HepG2 (cell line): ENCODE data around the gene KLF16. TPM values are rescaled to one million over a fixed set of nuclear protein-coding genes. Genes with fewer than 3 reads are reported as not detected.

ENCODE experiments used
- CCAR2 ChIP-seq: fragments of 200-400 bp; formaldehyde crosslinking; optimal IDR thresholded peaks from 2 replicates; pipeline ENCODE3; 2018; ENCODE audit warnings: low read depth, mild to moderate bottlenecking, low read length, moderate library complexity
- DZIP1 ChIP-seq: sonication (generic); formaldehyde crosslinking; IDR thresholded peaks from 2 replicates; pipeline ENCODE4 v1.5.0; 2020; ENCODE audit warnings: mild to moderate bottlenecking, missing genetic modification reagents
- FOXC1 ChIP-seq: sonication (generic); formaldehyde crosslinking; IDR thresholded peaks from 2 replicates; pipeline ENCODE4 v1.8.0; 2022; ENCODE audit warnings: mild to moderate bottlenecking, missing genetic modification reagents, borderline replicate concordance
- MIER3 ChIP-seq: IDR thresholded peaks from 2 replicates; pipeline ENCODE4 v1.6.1; 2016; ENCODE audit warnings: missing compliant biosample characterization, borderline replicate concordance
- SIX1 ChIP-seq: sonication (generic); formaldehyde crosslinking; IDR thresholded peaks from 2 replicates; pipeline ENCODE4 v1.4.0; 2020; ENCODE audit warnings: missing genetic modification reagents, borderline replicate concordance
- TCF12 ChIP-seq, 2 experiments: fragments of 450-650 bp in 1 of 2; sonication (generic) in 1 of 2; formaldehyde crosslinking in 1 of 2; IDR thresholded peaks; 2 replicates each; pipeline versions ENCODE4 v1.6.1 to v1.8.0; 2017 to 2022; ENCODE audit warnings: antibody characterized with exemption in 1 of 2, mild to moderate bottlenecking in 1 of 2, missing genetic modification reagents in 1 of 2, moderate library complexity in 1 of 2
- THYN1 ChIP-seq: sonication (generic); formaldehyde crosslinking; IDR thresholded peaks from 2 replicates; pipeline ENCODE4 v1.8.1; 2023; ENCODE audit warnings: low read depth, mild to moderate bottlenecking, moderate library complexity, missing genetic modification reagents, borderline replicate concordance
- TSC22D2 ChIP-seq: sonication (generic); formaldehyde crosslinking; IDR thresholded peaks from 2 replicates; pipeline ENCODE4 v1.5.1; 2020; ENCODE audit warnings: missing genetic modification reagents, mild to moderate bottlenecking, borderline replicate concordance
- U2AF1 ChIP-seq: fragments of 200-400 bp; formaldehyde crosslinking; optimal IDR thresholded peaks from 2 replicates; pipeline ENCODE3; 2017; ENCODE audit warnings: mild to moderate bottlenecking, low read depth, low read length
- XRCC5 ChIP-seq: fragments of 200-400 bp; formaldehyde crosslinking; optimal IDR thresholded peaks from 2 replicates; pipeline ENCODE3; 2017; ENCODE audit warnings: mild to moderate bottlenecking, low read length
- ZKSCAN5 ChIP-seq: sonication (generic); formaldehyde crosslinking; IDR thresholded peaks from 2 replicates; pipeline ENCODE4 v1.5.1; 2020; ENCODE audit warnings: mild to moderate bottlenecking, missing genetic modification reagents
- ZNF333 ChIP-seq: sonication (generic); formaldehyde crosslinking; IDR thresholded peaks from 2 replicates; pipeline ENCODE4 v1.4.0; 2020; ENCODE audit warnings: mild to moderate bottlenecking, missing genetic modification reagents, borderline replicate concordance
- ZNF563 ChIP-seq: sonication (generic); formaldehyde crosslinking; IDR thresholded peaks from 2 replicates; pipeline ENCODE4 v1.8.0; 2022; ENCODE audit warnings: mild to moderate bottlenecking, moderate library complexity, missing genetic modification reagents
- ZNF646 ChIP-seq: sonication (generic); formaldehyde crosslinking; IDR thresholded peaks from 2 replicates; pipeline ENCODE4 v1.9.0; 2021; ENCODE audit warnings: mild to moderate bottlenecking, missing genetic modification reagents
- ZNF747 ChIP-seq: sonication (generic); formaldehyde crosslinking; IDR thresholded peaks from 2 replicates; pipeline ENCODE4 v1.8.1; 2023; ENCODE audit warnings: missing genetic modification reagents, mild to moderate bottlenecking, borderline replicate concordance
- ZNF761 ChIP-seq: sonication (generic); formaldehyde crosslinking; conservative IDR thresholded peaks from 2 replicates; pipeline ENCODE4 v1.4.0; 2020; ENCODE audit warnings: mild to moderate bottlenecking, missing genetic modification reagents
- polyA plus RNA-seq, 8 experiments: library from polyadenylated mRNA; depleted of rRNA in 3 of 8; stranded (reverse) in 7 of 8; unstranded in 1 of 8; fragments of >200 nt; fragmentation: Illumina TruSeq in 4 of 8; extraction: Trizol in 4 of 8; gene quantifications; 2 replicates each; pipeline versions ENCODE4 v1.2.1 to v1.2.3, GENCODE V29; 2011 to 2016; ENCODE audit warnings: low read depth in 4 of 8, missing spikeins in 1 of 8, mixed read lengths in 1 of 8; ENCODE audit not compliant: insufficient read depth in 1 of 8
- total RNA-seq, 5 experiments: library from RNA; depleted of rRNA; stranded (reverse); fragments of >200 nt; fragmentation: Illumina TruSeq; extraction: Trizol; gene quantifications; 2 replicates each; pipeline ENCODE4 v1.2.3, GENCODE V29; 2016; ENCODE audit warnings: low read depth in 1 of 5

The KLF16 gene
- total and polyA plus RNA-seq, 2 of the 13 experiments (the other 11 are each of a cell fraction or from before 2014, with no cell fraction given), result 3.5 to 6.7 TPM

GRCh38 chr19:1875646-1876495 lies 12.5 kb upstream of the KLF16 start (continued):
- TF ChIP-seq ZNF646, result 0 out of 2 replicates have a peak, but pooled peaks have one; percentile 34
- peak; percentile 81 for TF ChIP-seq MIER3 (CRISPR knock-in tag)
- peak; percentile 91 for TF ChIP-seq FOXC1 (CRISPR knock-in tag)
- TF ChIP-seq ZKSCAN5 (CRISPR knock-in tag), result no peak
- peak; percentile 89; the same call in 1 of the 2 replicates for TF ChIP-seq ZNF747 (CRISPR knock-in tag)
- TF ChIP-seq CCAR2, result no peak
- TF ChIP-seq ZNF761 (CRISPR knock-in tag), result peak; percentile 85; the same call in 1 of the 2 replicates
- TF ChIP-seq ZNF333 (CRISPR knock-in tag), result no peak
- TF ChIP-seq SIX1, result no peak
- TF ChIP-seq THYN1 (CRISPR knock-in tag), result no peak
- peak; percentile 39 for TF ChIP-seq XRCC5
- TF ChIP-seq TSC22D2 (CRISPR knock-in tag), result peak; percentile 91; the same call in 1 of the 2 replicates
- peak; percentile 75 for TF ChIP-seq U2AF1
- TF ChIP-seq DZIP1 (CRISPR knock-in tag), result no peak; the same call in 1 of the 2 replicates
- no peak for TF ChIP-seq TCF12 (IDR thresholded peaks at IDR 0.05)
- no peak for TF ChIP-seq TCF12 (CRISPR knock-in tag; IDR thresholded peaks at IDR 0.05)
- peak; percentile 59; the same call in 1 of the 2 replicates for TF ChIP-seq ZNF563 (CRISPR knock-in tag)
